IPS-11a (cell line): ENCODE results near the gene KCNK1.

Experiments
- H3K4me3 ChIP-seq: one replicate; pipeline ENCODE4 v1.5.1; 2013; ENCODE audit warnings: low read depth, low read length, control low read depth

Gene KCNK1

DNA sequence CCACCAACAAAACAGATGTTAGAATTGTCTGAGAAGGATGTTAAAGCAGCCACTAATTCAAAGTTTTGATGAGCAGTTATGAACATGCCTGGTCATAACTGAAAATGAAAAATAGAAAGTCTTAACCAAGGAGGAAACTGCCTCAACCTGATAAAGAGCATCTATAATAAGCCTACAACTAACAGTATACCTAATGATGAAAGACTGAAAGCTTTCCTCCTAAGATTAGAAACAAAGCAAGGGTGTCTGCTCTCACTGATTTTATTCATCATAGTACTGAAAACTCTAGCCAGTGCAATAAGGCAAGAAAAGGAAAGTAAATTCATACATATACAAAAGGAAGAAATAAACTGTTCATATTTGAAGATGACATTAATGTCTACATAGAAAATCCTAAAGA lies 82.0 kb downstream of the KCNK1 start:
- H3K4me3 ChIP-seq = no peak overlapping the region

- no peak overlapping the region for H3K4me3 ChIP-seq
Observed at GRCh38 chr1:233700338-233700737, 86.4 kb downstream of the KCNK1 start.

DNA sequence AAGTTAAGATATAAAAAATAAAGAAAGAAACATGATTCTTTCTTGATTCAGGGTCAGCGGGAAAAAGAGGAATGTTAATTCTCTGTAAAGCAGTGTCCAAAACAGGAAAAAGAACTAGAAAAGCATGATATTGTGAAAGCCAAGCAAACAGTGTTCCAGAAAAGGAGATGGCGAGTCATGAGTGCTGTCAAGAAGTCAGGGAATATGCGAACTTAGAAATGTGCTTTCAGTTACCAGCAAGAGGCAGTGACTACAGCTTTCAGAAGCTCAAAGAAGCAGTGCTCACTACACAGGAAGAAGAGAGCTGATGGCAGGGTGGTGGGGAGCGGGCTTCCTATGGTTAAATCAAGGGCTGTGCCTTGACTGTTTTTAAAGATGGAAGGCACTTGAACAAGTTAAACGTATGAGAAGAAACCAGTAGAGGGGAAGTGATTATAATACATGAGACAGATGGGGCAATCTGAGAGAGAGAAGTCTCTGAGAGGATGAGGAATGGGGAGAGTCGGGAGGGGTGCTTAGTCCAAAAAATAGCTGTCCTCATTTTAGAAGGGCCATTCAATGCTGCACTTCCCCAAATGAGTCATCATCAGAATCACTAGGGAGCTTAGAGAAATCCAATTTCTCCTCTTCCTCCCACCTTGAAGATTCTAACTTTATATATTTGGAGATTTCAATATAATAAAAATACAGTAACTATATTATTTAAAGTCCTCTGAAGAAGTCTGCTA lies 90.4 kb downstream of the KCNK1 start:
- H3K4me3 ChIP-seq = no peak overlapping the region

DNA sequence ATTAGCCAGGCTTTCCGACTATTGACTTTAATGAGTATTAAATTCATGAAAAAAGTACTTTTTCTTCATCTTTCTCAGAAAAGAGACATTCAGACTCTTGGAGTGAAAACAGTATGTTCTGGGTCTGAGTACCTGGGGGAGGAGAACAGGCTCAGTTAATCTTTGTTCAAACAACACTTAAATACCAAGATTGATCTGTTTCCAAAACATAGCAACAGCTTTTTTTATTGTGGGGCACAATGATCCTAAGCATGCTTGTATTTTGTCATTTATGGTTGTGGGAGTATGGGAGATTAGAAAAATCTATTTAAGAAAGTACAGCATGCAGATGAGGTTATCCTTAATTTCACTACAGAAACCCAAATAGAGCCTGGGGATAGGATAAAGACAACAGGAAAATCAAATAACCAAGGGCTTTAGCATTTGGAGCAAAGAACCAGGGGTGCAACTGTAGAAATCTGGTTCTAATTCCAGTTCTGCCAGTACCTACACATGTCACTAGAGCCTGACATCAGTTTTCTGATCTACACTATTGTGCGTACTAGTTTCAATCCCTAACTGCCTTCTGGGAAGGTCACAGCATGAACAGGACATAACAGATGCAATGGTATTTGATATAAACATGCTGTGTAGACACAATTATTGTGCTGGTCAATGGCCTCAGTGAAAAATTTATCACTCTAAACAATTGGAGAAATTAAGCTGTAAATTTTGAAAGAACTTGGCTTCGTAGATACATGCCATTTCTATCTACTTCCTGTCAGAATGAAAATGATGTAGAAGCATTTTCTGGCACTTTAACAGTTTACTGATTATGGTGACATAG lies 91.2 kb downstream of the KCNK1 start:
- no peak overlapping the region for H3K4me3 ChIP-seq

DNA sequence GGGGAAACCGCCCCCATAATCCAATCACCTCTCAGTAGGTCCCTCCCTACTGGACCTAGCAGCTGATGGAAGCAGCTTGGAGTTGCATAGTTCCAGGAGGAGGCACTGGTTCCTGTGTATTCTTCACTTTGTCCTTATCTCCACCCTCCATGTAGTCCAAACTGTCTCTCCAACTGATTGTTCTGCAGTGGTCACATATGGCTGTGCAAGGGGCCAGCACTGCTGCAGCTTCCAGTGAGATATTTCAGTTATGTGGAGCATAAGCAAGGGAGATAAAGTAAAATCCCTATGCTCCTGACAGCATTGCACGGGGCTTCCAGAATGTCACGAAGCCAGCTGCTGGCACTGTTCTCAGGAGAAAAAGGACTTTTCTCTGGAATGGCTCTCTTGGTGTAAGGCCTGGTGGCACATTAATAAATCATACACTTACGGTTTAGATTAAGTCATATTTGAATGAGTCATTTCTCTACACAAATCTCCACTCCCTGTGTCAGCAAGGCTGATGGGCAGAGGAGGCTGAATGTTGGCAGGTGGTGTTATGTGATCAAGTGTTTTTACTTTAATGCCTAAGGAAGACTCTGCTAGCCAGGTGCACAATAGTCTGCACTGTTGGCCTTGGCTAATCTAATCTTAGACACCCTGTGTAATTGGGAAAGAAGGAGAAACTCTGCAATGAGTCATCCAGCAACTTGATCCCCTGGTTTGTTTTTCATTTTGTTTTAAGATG lies 93.4 kb downstream of the KCNK1 start:
- no peak overlapping the region for H3K4me3 ChIP-seq

GRCh38 chr1:233707880-233708815 lies 94.2 kb downstream of the KCNK1 start:
- H3K4me3 ChIP-seq = no peak overlapping the region

- H3K4me3 ChIP-seq = no peak overlapping the region
Observed at GRCh38 chr1:233710031-233710430, 96.1 kb downstream of the KCNK1 start.

- no peak overlapping the region for H3K4me3 ChIP-seq
Observed at GRCh38 chr1:233710507-233710906, 96.6 kb downstream of the KCNK1 start.

DNA sequence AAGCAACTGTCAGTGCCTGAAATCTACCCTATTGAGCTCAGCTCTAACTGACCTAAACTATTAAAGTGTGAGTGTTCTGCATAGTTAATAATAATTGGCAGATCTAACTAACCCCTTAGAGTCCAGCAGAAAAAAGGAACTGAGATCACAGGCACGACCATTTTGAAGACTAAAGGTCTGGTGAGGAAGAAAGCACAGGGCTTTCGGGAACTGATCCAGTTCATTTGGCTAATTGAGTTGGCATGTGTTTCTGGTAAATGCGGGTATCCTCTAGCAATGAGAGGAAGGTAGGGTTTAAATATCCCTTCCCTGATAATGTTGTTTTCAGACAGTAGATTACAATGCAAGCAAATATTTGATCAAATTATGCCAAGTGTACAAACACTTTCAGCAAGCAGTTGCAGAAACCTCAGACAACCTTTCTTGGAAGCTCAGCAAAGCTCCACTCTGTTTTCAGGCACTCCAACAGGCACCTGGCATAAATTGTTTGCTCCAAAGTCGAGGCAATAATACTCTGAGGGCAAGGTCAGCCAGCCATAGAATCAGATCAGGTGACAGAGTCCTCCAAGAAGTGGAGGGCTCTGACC lies 100.8 kb downstream of the KCNK1 start:
- no peak overlapping the region for H3K4me3 ChIP-seq

DNA sequence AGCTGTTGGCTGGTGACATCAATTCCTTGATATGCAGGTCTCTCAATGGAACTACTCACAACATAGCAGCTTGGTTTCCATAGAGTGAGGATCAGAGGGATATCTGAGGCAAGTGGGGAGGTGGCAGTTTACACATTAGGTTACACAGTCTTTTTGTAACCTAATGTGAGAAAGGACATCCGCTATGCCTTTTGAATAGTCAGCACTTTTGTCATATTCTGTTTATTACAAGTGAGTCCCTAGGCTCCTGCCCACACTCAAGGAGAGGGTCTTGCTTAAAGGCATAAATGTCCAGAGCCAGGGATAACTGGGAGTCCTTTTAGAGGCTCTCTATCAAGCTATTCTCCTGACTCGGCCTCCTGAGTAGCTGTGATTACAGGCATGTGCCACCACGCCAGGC lies 104.2 kb downstream of the KCNK1 start:
- H3K4me3 ChIP-seq = no peak overlapping the region

- no peak overlapping the region for H3K4me3 ChIP-seq
Observed at GRCh38 chr1:233719655-233720341, 105.9 kb downstream of the KCNK1 start.

DNA sequence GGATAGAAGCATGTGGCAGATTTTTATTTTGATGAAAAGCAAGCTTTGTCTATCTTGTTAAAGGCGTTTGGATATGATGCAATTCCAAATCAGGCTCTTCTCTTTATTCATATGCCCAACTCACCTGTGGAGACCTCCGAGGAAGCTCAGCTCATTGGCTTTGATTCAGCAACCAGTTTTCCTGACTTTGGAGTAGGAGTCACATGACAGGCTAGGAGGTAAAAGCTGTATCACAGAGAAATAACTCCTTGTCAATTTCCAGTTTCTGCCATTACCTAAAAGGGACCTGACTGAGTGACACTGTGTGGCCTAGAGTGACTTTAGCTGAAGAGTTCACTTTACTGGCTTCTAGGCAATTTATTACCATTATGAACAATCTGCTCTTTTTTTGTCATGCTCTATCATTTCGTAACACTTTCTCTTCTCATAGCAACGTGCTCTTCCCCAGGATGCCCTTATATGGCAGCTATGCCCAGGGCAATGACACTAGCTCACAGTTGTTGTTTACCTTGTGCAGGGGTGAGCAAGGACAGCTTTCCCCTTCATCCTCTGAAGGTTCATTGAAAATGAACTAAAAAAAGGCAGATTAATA lies 107.2 kb downstream of the KCNK1 start:
- no peak overlapping the region for H3K4me3 ChIP-seq
